CD4-positive, alpha-beta T cell treated with Interleukin-10 for 1 hour (primary cell): ENCODE data around the gene TEX13A.
A peak's percentile ranks its signal among the peaks of the same experiment; 100 is the strongest.
"Not testable (repeated sequence)": the region's sequence is repeated elsewhere in the genome, so short reads cannot be mapped to it uniquely, and the experiment has no call there.

Source experiments
- DNase-seq: peaks from one replicate; pipeline ENCODE4 v3.0.0-alpha.2; 2020

Gene TEX13A

GRCh38 chrX:105220636-105221035 lies at the start of gene TEX13A:
Gene TEX13A (minus strand): TSS chrX:105220694. CDS start chrX:105220397, 297 bp downstream.
- no peak for DNase-seq

GRCh38 chrX:105269386-105269785 lies 48.9 kb upstream of the TEX13A start:
- DNase-seq: no peak

- DNase-seq: no peak
Measured at GRCh38 chrX:105267167-105267566, 46.7 kb upstream of the TEX13A start.

GRCh38 chrX:105266456-105266855 lies 46.0 kb upstream of the TEX13A start:
- DNase-seq: no peak

GRCh38 chrX:105265093-105265492 lies 44.6 kb upstream of the TEX13A start:
- no peak for DNase-seq

DNA sequence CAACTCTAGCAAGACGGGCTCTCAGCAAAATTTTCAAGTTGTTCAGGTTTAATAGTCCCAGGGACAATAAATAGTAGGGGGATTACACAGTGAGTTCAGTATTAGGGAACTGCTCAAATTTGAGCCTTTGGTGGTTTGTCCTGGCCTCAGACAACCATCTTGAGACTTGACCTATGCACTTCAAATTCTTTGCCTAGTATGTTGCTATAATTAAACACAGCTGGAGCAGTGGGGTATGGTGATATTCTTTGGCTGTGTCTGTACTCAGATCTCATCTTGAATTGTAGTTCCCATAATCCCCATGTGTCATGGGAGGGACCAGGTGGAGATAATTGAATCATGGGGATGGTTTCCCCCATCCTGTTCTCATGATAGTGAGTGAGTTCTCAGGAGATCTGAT lies 43.3 kb upstream of the TEX13A start:
- no peak for DNase-seq

DNA sequence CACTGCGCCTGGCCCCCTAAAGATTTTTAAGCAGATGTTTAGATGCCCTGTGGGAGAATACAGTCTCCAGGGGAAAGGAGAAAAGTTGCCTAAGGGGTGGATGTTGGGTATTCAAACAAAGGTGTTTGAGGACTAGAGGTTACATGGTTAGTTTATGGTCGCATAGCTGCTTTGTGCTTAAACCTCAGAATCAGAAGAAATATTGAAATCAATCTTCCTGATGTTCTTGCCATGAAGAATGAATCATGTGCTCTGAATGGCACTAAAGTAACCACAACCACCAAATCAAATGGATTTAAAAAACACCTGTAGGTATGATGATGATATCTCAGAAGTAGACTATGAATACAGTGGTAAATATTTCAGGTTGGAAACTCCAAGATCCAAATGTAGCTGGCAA lies 42.7 kb upstream of the TEX13A start:
- no peak for DNase-seq

- no peak for DNase-seq
Measured at GRCh38 chrX:105260291-105261043, 40.0 kb upstream of the TEX13A start.

- no peak for DNase-seq
Measured at GRCh38 chrX:105241056-105241455, 20.6 kb upstream of the TEX13A start.

DNA sequence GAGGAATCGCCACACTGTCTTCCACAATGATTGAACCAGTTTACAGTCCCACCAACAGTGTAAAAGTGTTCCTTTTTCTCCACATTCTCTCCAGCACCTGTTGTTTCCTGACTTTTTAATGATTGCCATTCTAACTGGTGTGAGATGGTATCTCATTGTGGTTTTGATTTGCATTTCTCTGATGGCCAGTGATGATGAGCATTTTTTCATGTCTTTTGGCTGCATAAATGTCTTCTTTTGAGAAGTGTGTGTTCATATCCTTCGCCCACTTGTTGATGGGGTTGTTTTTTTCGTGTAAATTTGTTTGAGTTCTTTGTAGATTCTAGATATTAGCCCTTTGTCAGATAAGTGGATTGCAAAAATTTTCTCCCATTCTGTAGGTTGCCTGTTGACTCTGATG lies 16.9 kb upstream of the TEX13A start:
- DNase-seq: not testable (repeated sequence)

DNA sequence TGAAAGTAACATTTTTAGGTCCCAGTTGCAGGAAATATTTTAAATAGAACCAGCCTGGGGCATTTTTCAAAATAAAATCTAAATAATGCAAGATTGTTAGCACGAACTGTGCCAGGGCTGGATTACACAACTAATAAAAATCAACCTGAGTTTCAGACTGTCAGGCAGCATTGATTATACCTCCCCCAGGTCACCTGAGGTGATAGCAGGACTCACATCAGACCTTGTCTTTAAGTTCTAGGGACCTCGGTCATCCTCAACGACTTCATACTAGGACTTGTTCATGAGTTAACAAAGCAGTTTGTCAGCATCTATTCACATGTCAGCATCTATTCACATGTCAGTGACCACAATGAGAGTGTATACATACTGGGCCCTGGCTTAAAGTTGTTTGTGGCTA lies 8.7 kb upstream of the TEX13A start:
- no peak for DNase-seq

DNA sequence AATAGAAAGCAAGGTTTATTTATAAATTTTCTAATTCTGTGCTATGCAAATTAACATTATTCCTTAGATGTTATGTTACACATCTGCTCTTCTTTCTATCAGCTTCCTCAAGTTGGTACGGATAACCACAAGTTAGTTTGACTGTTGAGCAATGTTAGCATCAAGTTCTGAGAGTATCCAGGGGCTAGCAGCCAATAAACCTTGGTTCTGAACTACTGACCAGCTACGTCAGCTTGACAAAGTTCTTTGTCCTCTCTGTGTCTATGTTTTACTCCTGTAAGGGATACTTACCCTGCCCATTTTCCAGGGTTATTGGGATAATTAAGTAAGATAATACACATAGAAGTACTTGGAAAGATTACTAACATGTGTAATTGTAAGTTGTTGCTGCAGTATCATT lies 8.1 kb upstream of the TEX13A start:
- DNase-seq: no peak

- DNase-seq: no peak
Measured at GRCh38 chrX:105226499-105226898, 6.0 kb upstream of the TEX13A start.

DNA sequence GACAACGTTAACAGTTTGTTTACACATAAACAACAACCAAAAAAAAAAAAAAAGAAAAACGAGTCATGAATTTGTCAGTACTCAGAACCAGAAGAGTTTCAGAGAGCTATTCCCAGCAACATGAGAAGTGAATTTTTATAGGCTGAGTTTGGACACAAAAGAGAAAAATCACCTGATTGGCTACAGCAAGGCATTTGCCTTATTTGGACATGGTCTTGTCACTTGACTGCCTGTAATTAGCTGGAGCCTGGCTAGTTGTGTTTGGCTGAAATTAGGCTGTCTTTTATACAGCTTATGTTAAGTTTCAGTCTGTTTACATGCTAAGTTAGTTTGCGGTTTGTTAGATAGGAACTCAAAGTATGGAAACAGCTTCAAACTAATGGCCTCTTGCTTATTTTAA lies 880 bp upstream of the TEX13A start:
- no peak for DNase-seq

DNA sequence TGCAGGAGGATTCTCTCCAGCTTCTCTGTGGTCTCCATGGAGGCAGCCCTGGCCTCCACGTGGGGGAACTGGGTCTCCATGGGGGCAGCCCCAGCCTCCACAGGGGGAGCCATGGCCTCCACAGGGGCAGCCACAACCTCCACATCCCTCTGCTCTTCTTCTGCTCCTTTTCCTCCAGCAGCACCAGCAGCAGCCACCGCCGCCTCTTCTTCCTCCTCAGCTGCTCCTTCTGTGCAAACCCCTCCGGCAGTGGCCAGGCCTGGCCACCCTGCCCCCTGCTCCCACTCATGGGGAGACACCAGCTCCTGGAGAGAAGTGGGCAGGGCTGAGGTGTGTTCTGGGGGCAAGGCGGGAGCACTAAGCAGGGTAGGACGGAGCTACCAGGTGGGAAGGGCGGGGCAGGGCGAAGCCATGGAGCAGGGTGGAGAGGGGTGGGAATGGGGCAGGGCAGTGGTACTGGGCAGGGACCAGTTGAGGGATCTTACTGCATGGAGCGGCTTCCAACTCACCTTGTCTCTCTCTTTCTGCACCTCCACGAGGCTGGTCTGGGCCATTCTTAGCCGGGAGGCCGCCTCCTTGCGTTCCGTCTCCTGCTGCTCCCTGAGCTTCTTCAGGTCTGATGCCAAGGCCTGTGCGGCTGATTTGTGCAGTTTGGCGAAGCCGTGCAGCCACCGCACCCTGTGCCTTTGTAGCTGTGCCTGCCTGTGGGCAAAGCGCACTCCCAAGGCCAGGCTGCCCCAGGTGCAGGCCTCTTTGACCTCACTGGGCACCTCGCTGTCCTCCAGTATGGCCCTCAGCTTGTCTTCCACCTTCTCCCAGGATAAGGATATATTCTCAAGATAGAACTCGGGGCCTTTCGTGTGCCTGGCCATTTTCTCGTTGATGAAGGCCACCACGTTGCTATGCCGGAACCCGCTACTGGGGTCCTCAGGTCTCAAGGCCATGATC lies 766 bp downstream of the TEX13A start:
- DNase-seq: no peak

DNA sequence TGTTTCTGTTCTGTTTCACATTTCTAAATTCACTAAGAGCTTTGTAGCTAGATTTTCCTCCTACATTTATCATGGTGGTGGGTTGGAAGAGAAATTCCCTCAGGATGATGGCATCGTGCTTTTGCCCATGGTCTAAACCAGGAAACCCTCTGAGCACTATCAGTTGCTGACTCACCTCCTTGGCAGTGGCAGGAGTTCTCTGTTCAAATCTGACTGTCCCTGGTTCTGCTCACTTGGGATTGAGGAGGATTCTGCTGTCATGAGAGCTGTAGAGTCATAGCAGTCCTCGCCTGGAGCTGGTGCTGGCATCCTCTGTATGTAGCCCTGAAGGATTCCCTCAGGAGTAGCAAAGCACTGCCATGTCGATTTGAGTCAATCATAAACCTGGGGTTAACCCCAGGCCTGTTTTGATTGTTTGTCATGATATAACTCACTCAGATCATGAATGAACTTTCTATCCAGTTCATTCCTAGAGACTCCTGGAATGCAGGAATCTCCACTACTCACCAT lies 9.4 kb downstream of the TEX13A start:
- no peak for DNase-seq

GRCh38 chrX:105210258-105210657 lies 10.2 kb downstream of the TEX13A start:
- no peak for DNase-seq

DNA sequence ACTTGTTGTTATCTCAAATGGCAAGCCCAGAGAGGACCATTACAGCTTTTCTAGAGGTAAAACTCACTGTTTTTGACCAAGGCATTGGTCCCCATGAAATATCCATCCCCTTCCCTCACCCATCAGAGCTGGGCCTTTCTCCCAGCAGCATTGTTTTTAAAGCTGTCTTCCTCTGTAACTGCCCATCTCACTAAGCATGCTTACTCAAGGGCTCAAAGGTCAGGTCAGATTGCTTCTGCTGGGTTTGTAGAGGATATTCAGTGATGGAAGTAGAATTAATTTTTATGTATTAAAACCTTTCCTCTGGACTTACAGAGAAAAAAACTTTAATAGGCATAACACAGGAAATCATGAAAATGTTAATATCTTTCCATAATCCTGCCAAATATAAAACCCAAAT lies 11.1 kb downstream of the TEX13A start:
- no peak for DNase-seq

GRCh38 chrX:105191878-105192277 lies 28.6 kb downstream of the TEX13A start:
- DNase-seq: no peak

GRCh38 chrX:105190252-105190853 lies 30.1 kb downstream of the TEX13A start:
- DNase-seq: peak; percentile 9

DNA sequence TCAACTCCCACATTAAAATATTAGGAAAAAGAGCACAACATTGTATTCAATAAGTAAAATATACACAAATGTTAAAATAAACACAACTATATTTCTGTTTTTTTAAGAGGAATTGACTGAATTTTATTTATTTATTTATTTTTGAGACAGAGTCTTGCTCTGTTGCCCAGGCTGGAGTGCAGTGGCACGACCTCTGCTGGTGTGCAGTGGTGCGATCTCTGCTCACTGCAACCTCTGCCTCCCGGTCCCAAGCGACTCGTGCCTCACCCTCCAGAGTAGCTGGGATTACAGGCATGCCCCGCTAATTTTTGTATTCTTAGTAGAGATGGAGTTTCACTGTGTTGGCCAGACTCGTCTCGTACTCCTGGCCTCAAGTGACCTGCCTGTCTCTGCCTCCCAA lies 31.4 kb downstream of the TEX13A start:
- DNase-seq: no peak

DNA sequence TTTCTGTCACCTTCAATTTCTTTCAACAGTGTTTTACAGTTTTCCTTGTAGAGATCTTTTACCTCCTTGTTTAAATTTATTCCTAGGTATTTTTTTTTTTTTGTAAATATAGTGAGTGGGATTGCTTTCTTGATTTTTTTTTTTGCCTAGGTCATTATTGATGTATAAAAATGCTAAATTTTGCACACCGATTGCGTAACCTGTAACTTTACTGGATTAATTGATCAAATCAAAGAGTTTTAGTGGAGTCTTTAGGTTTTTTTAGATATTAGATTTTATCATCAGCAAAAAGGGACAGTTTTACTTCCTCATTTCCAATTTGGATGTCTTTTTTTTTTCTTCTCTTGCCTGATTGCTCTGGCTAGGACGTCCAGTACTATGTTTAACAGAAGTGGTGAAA lies 40.9 kb downstream of the TEX13A start:
- no peak for DNase-seq

- DNase-seq: no peak
Measured at GRCh38 chrX:105173071-105173470, 47.4 kb downstream of the TEX13A start.
